Trophoblast cell (in vitro differentiated cells and primary cell): ENCODE results near the gene ASB18.
A peak's percentile ranks its signal among the peaks of the same experiment; 100 is the strongest.

Experiments
- DNase-seq, 2 donors: peaks; one replicate each; pipeline ENCODE4 v3.0.0-alpha.2; 2016
- H2AFZ ChIP-seq: 2 replicates; pipeline ENCODE4 v1.6.1; 2013; ENCODE audit warnings: low read length, moderate library complexity, mild to moderate bottlenecking; ENCODE audit not compliant: insufficient read depth, poor library complexity
- H2AK5ac ChIP-seq: 2 replicates; pipeline ENCODE4 v1.6.1; 2013; ENCODE audit warnings: mild to moderate bottlenecking, low read length
- H2BK120ac ChIP-seq: 2 replicates; pipeline ENCODE4 v1.6.1; 2013; ENCODE audit warnings: low read length, mild to moderate bottlenecking, moderate library complexity; ENCODE audit not compliant: insufficient read depth, poor library complexity
- H2BK12ac ChIP-seq: 2 replicates; pipeline ENCODE4 v1.6.1; 2013; ENCODE audit warnings: mild to moderate bottlenecking, low read length, moderate library complexity
- H2BK5ac ChIP-seq: 2 replicates; pipeline ENCODE4 v1.6.1; 2013; ENCODE audit warnings: low read length, low read depth, moderate library complexity, mild to moderate bottlenecking; ENCODE audit not compliant: poor library complexity
- H3K14ac ChIP-seq: 2 replicates; pipeline ENCODE4 v1.6.1; 2013; ENCODE audit warnings: mild to moderate bottlenecking, low read length
- H3K18ac ChIP-seq: 2 replicates; pipeline ENCODE4 v1.6.1; 2013; ENCODE audit warnings: mild to moderate bottlenecking, low read length
- H3K23ac ChIP-seq: 2 replicates; pipeline ENCODE4 v1.6.1; 2013; ENCODE audit warnings: low read length
- H3K27ac ChIP-seq: 2 replicates; pipeline ENCODE4 v1.5.1; 2013; ENCODE audit warnings: low read depth, mild to moderate bottlenecking, inconsistent platforms, low read length, moderate library complexity
- H3K27me3 ChIP-seq: 2 replicates; pipeline ENCODE4 v1.6.1; 2013; ENCODE audit warnings: inconsistent platforms, mild to moderate bottlenecking, low read length, moderate library complexity; ENCODE audit not compliant: insufficient read depth
- H3K36me3 ChIP-seq, 2 experiments: 1 replicate in 1 of 2; 2 replicates in 1 of 2; pipeline ENCODE4 v1.6.1; 2013; ENCODE audit warnings: low read length in 2 of 2, mild to moderate bottlenecking in 2 of 2, moderate library complexity in 1 of 2; ENCODE audit not compliant: insufficient read depth in 2 of 2, control insufficient read depth in 1 of 2
- H3K4ac ChIP-seq: 2 replicates; pipeline ENCODE4 v1.6.1; 2013; ENCODE audit warnings: low read depth, mild to moderate bottlenecking, low read length, moderate library complexity
- H3K4me1 ChIP-seq, 2 experiments: 1 replicate in 1 of 2; 2 replicates in 1 of 2; pipeline ENCODE4 v1.6.1; 2013; ENCODE audit warnings: low read length in 2 of 2, mild to moderate bottlenecking in 2 of 2, moderate library complexity in 1 of 2; ENCODE audit not compliant: insufficient read depth in 2 of 2, control insufficient read depth in 1 of 2
- H3K4me2 ChIP-seq: 2 replicates; pipeline ENCODE4 v1.6.1; 2013; ENCODE audit warnings: inconsistent platforms, mild to moderate bottlenecking, low read length, moderate library complexity
- H3K4me3 ChIP-seq: 2 replicates; pipeline ENCODE4 v1.5.1; 2013; ENCODE audit warnings: mild to moderate bottlenecking, low read depth, low read length, inconsistent platforms
- H3K79me1 ChIP-seq: one replicate; pipeline ENCODE4 v1.6.1; 2013; ENCODE audit warnings: low read length
- H3K79me2 ChIP-seq: 2 replicates; pipeline ENCODE4 v1.6.1; 2013; ENCODE audit warnings: low read length, mild to moderate bottlenecking; ENCODE audit not compliant: control insufficient read depth, insufficient read depth, poor library complexity
- H3K9ac ChIP-seq: 2 replicates; pipeline ENCODE4 v1.6.1; 2013; ENCODE audit warnings: mild to moderate bottlenecking, low read length
- H3K9me3 ChIP-seq: 2 replicates; pipeline ENCODE4 v1.6.1; 2013; ENCODE audit warnings: low read depth, mild to moderate bottlenecking, control low read depth, inconsistent platforms, low read length; ENCODE audit not compliant: insufficient read depth
- H4K12ac ChIP-seq: 2 replicates; pipeline ENCODE4 v1.6.1; 2013; ENCODE audit warnings: low read depth, mild to moderate bottlenecking, low read length, moderate library complexity
- H4K8ac ChIP-seq: 2 replicates; pipeline ENCODE4 v1.6.1; 2013; ENCODE audit warnings: low read depth, mild to moderate bottlenecking, low read length, moderate library complexity
- H4K91ac ChIP-seq: one replicate; pipeline ENCODE4 v1.6.1; 2013; ENCODE audit warnings: low read depth, mild to moderate bottlenecking, low read length, moderate library complexity
- WGBS: extraction: QIAGEN DNeasy Blood & Tissue Kit; methylation state at CpG from one replicate; pipeline ENCODE4 v1.1.7; 2013; ENCODE audit warnings: missing lambda C conversion rate; ENCODE audit not compliant: insufficient read length, insufficient coverage; ENCODE audit errors: extremely low coverage; 5-methylcytosine and 5-hydroxymethylcytosine counted together

Gene ASB18

GRCh38 chr2:236303935-236304334 lies 39.7 kb upstream of the ASB18 start:
- H3K23ac ChIP-seq = no peak overlapping the region
- DNase-seq = no peak
- no peak overlapping the region for H4K91ac ChIP-seq
- H4K8ac ChIP-seq = no peak overlapping the region
- H2BK5ac ChIP-seq = no peak overlapping the region
- no peak overlapping the region for H3K4ac ChIP-seq
- no peaks in the 10 kb centered on the region for H3K4me1 ChIP-seq
- no peak overlapping the region for H3K27ac ChIP-seq
- H3K79me1 ChIP-seq = no peaks in the 10 kb centered on the region
- H3K4me2 ChIP-seq = no peak overlapping the region
- no peaks in the 10 kb centered on the region for H3K27me3 ChIP-seq
- H2AFZ ChIP-seq = no peak overlapping the region
- H3K4me3 ChIP-seq = no peak overlapping the region
- no peak overlapping the region for H3K18ac ChIP-seq
- no peak overlapping the region for H2BK120ac ChIP-seq
- WGBS = no CpG with 5 or more reads among the region's 2 CpGs
- H3K36me3 ChIP-seq = no peaks in the 10 kb centered on the region
- H2BK12ac ChIP-seq = no peak overlapping the region
- H2AK5ac ChIP-seq = no peak overlapping the region
- no peaks in the 10 kb centered on the region for H3K9me3 ChIP-seq
- H3K79me2 ChIP-seq = no peaks in the 10 kb centered on the region
- H3K9ac ChIP-seq = no peak overlapping the region
- H4K12ac ChIP-seq = no peak overlapping the region
- H3K14ac ChIP-seq = no peak overlapping the region

DNA sequence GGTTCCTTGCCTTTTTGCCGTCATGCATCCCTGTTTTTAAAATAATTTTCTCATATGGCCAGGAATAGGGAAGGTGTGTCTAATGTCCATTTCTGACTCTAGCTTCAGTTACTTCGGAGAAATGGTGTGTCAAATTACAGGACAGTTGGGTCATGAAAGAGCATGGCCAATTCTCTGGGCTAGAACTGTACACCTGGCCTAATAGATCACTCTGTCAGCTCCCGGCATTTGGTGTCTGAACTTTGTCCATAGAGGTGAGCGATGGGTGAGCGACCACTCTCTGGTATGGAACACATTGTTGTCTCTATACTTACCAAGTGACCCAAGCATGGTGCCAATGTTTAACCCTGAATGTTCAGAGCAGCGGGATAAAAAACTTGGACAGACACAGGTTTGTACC lies 38.3 kb upstream of the ASB18 start:
- Histone ChIP-seq H3K27ac (no peak overlapping the region), H4K91ac (no peak overlapping the region), H2BK12ac (no peak overlapping the region), H3K4me3 (no peak overlapping the region), H4K8ac (no peak overlapping the region), H3K18ac (no peak overlapping the region), H3K36me3 (no peaks in the 10 kb centered on the region), H2BK5ac (no peak overlapping the region), H3K79me1 (no peaks in the 10 kb centered on the region), H3K4ac (no peak overlapping the region), H4K12ac (no peak overlapping the region), H2AFZ (no peak overlapping the region), H3K79me2 (no peaks in the 10 kb centered on the region), H3K4me2 (no peak overlapping the region), H3K9ac (no peak overlapping the region), H3K4me1 (no peaks in the 10 kb centered on the region), H3K23ac (no peak overlapping the region), H3K9me3 (no peaks in the 10 kb centered on the region), H3K27me3 (no peaks in the 10 kb centered on the region), H3K14ac (no peak overlapping the region), H2BK120ac (no peak overlapping the region), H2AK5ac (no peak overlapping the region)
- DNase-seq = no peak
- no CpG with 5 or more reads among the region's 6 CpGs for WGBS

- no peak overlapping the region for H3K4ac ChIP-seq
- no peak overlapping the region for H3K4me2 ChIP-seq
- no peak overlapping the region for H4K12ac ChIP-seq
- no peak overlapping the region for H2BK12ac ChIP-seq
- H3K4me3 ChIP-seq = peak overlapping the region; percentile 15
- no peaks in the 10 kb centered on the region for H3K9me3 ChIP-seq
- no peak overlapping the region for H2BK120ac ChIP-seq
- H4K91ac ChIP-seq = no peak overlapping the region
- no peak overlapping the region for H3K9ac ChIP-seq
- H3K18ac ChIP-seq = no peak overlapping the region
- no peak overlapping the region for H3K27ac ChIP-seq
- no peaks in the 10 kb centered on the region for H3K27me3 ChIP-seq
- H2BK5ac ChIP-seq = no peak overlapping the region
- DNase-seq = no peak
- H3K79me2 ChIP-seq = no peaks in the 10 kb centered on the region
- WGBS = no CpG with 5 or more reads among the region's 11 CpGs
- H3K79me1 ChIP-seq = no peaks in the 10 kb centered on the region
- H3K23ac ChIP-seq = no peak overlapping the region
- H4K8ac ChIP-seq = no peak overlapping the region
- no peak overlapping the region for H2AFZ ChIP-seq
- H2AK5ac ChIP-seq = no peak overlapping the region
- no peak overlapping the region for H3K14ac ChIP-seq
- H3K4me1 ChIP-seq = no peaks in the 10 kb centered on the region
- no peaks in the 10 kb centered on the region for H3K36me3 ChIP-seq
These were observed 34.8 kb upstream of the ASB18 start for GRCh38 chr2:236298924-236299475.

DNA sequence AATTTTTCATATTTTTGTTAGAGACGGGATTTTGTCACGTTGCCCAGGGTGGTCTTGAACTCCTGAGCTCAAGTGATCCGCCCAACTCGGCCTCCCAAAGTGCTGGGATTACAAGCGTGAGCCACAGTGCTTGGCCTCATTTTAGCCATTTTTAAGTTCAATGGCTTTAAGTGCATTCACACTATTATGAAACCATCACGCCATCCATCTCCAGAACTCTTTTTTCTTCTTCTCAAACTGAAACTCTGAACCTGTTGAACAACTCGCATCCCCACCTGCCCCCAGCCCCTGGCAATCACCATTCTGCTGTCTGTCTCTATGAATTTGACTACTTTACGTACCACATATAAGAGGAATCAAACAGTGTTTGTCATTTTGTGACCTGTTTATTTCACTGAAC lies 31.3 kb upstream of the ASB18 start:
- no peak overlapping the region for H4K12ac ChIP-seq
- H3K23ac ChIP-seq = no peak overlapping the region
- H3K79me2 ChIP-seq = no peaks in the 10 kb centered on the region
- no peak overlapping the region for H3K27ac ChIP-seq
- H3K4me3 ChIP-seq = no peak overlapping the region
- H4K8ac ChIP-seq = no peak overlapping the region
- H2BK12ac ChIP-seq = no peak overlapping the region
- H3K14ac ChIP-seq = no peak overlapping the region
- no peak overlapping the region for H2AK5ac ChIP-seq
- no peaks in the 10 kb centered on the region for H3K79me1 ChIP-seq
- no peak overlapping the region for H4K91ac ChIP-seq
- no peak overlapping the region for H2BK5ac ChIP-seq
- H3K9me3 ChIP-seq = no peaks in the 10 kb centered on the region
- no peaks in the 10 kb centered on the region for H3K27me3 ChIP-seq
- no peak overlapping the region for H2AFZ ChIP-seq
- no peaks in the 10 kb centered on the region for H3K36me3 ChIP-seq
- DNase-seq = no peak
- H3K18ac ChIP-seq = no peak overlapping the region
- H3K4me2 ChIP-seq = no peak overlapping the region
- H3K4me1 ChIP-seq = no peaks in the 10 kb centered on the region
- H2BK120ac ChIP-seq = no peak overlapping the region
- no peak overlapping the region for H3K4ac ChIP-seq
- no peak overlapping the region for H3K9ac ChIP-seq
- no CpG with 5 or more reads among the region's 8 CpGs for WGBS
